Mesodermal cell (in vitro differentiated cells): Measurements from ENCODE around the gene CASP12.

Source experiments
- H3K27ac ChIP-seq: 2 replicates; pipeline ENCODE4 v1.7.0; 2013; ENCODE audit warnings: mild to moderate bottlenecking, low read depth, low read length, moderate library complexity; ENCODE audit not compliant: severe bottlenecking
- H3K36me3 ChIP-seq: 2 replicates; pipeline ENCODE4 v1.7.1; 2013; ENCODE audit warnings: mild to moderate bottlenecking, low read length, moderate library complexity; ENCODE audit not compliant: control insufficient read depth, insufficient read depth
- H3K4me1 ChIP-seq: one replicate; pipeline ENCODE4 v1.7.1; 2013; ENCODE audit warnings: mild to moderate bottlenecking, low read length; ENCODE audit not compliant: insufficient read depth, control insufficient read depth, poor library complexity, severe bottlenecking
- H3K4me3 ChIP-seq: 2 replicates; pipeline ENCODE4 v1.7.0; 2013; ENCODE audit warnings: low read length, control low read depth, mild to moderate bottlenecking; ENCODE audit not compliant: insufficient read depth, poor library complexity, severe bottlenecking; ENCODE audit errors: extremely low read depth
- H3K9me3 ChIP-seq: 2 replicates; pipeline ENCODE4 v1.7.1; 2013; ENCODE audit warnings: mild to moderate bottlenecking, low read length, moderate library complexity; ENCODE audit not compliant: control insufficient read depth
- WGBS, 2 experiments: methylation state at CpG; one replicate each; pipeline ENCODE4 v1.1.5; 2013; ENCODE audit warnings: missing lambda C conversion rate in 2 of 2; ENCODE audit not compliant: insufficient coverage in 2 of 2; 5-methylcytosine and 5-hydroxymethylcytosine counted together

CASP12 gene

DNA sequence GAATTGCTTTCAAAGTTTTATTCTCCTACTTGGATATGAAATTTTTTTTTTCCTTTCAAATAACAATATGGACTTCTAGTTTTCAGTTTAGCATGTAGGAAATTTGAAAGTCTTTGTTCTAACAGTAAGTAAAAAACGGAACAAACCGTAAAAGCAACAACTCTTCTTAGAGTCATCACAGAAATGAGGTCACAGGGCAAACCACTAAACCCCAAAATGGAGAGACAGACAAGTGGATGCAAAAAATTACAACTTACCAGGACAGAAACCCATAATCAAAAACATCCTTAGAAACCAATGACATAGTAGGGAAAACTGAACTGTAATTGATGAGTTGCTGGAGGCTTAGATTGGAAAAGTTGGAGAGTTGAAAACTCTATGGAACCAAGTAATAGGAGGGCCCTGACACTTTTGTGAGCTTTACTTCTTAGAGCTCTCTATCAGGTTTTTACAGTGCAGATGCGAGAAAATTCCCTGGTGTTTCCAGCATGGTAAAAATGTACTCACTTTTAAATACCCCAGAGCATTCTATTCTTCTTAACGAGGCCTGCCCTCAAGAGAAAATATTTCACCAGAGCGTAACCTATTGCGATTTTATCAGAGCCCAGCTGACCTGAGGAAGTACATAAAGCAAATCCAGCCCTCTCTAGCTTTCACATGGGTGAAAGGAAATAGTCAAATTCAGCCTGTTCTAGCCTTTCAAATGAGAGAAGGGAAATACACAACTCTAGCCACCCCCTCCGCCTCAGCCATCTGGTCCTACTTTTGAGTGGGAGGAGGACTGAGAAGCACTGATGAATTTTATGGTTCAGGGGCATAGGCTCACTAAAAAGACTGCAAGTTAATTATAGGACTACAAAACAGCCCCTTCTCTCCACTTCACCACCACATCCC, 39.1 kb downstream of the CASP12 start:
- H3K9me3 ChIP-seq, result peaks cover 2% of the 10 kb centered on the region
- no peak overlapping the region for H3K4me3 ChIP-seq
- H3K4me1 ChIP-seq, result no peaks in the 10 kb centered on the region
- no peak overlapping the region for H3K27ac ChIP-seq
- H3K36me3 ChIP-seq, result no peaks in the 10 kb centered on the region
- WGBS, 2 experiments, result 94 to 95% methylated on average over 4 of the region's 7 CpGs

DNA sequence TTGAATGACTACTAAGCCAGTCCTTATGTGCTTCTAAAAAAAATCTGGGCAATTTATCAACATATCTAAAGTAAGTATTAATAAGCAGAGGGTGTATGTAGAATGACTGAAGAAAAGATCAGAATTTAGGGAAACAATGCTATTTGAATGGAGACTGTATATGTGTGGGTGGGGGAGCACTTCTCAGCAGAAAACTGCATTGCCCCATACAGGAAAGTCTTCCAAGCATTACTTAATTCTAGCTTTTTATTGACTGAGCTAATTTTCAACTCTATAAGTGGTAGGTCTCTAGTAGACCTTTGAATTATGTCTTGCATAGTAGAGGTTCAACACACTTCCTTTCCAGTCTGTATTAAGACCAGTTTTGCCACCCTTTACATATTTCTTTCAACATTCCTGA, 41.7 kb downstream of the CASP12 start:
- Histone ChIP-seq H3K4me1 (no peaks in the 10 kb centered on the region), H3K27ac (no peak overlapping the region), H3K4me3 (no peak overlapping the region), H3K36me3 (no peaks in the 10 kb centered on the region), H3K9me3 (no peaks in the 10 kb centered on the region)

GRCh38 chr11:104855965-104856364, 42.3 kb downstream of the CASP12 start:
- no peaks in the 10 kb centered on the region for H3K36me3 ChIP-seq
- no peak overlapping the region for H3K4me3 ChIP-seq
- no peaks in the 10 kb centered on the region for H3K9me3 ChIP-seq
- WGBS, 2 experiments, result no CpG with 5 or more reads among the region's 2 CpGs
- H3K4me1 ChIP-seq, result no peaks in the 10 kb centered on the region
- H3K27ac ChIP-seq, result no peak overlapping the region

- Histone ChIP-seq H3K27ac (no peak overlapping the region), H3K36me3 (no peaks in the 10 kb centered on the region), H3K4me1 (no peaks in the 10 kb centered on the region), H3K4me3 (no peak overlapping the region), H3K9me3 (no peaks in the 10 kb centered on the region)
- 100% methylated on average over 1 of the region's 3 CpGs; no CpG with 5 or more reads in 1 of the 2 experiments for WGBS, 2 experiments
Observed at GRCh38 chr11:104853276-104853675, 45.0 kb downstream of the CASP12 start.

GRCh38 chr11:104852811-104853210, 45.4 kb downstream of the CASP12 start:
- Histone ChIP-seq H3K27ac (no peak overlapping the region), H3K9me3 (no peaks in the 10 kb centered on the region), H3K36me3 (no peaks in the 10 kb centered on the region), H3K4me1 (no peaks in the 10 kb centered on the region), H3K4me3 (no peak overlapping the region)
- 67 to 100% methylated on average over 1 of the region's 1 CpG for WGBS, 2 experiments

GRCh38 chr11:104846216-104846615, 52.0 kb downstream of the CASP12 start:
- 92% methylated on average over 2 of the region's 3 CpGs; no CpG with 5 or more reads in 1 of the 2 experiments for WGBS, 2 experiments
- Histone ChIP-seq H3K36me3 (no peaks in the 10 kb centered on the region), H3K4me1 (no peaks in the 10 kb centered on the region), H3K4me3 (no peak overlapping the region), H3K9me3 (no peaks in the 10 kb centered on the region), H3K27ac (no peak overlapping the region)

- no peak overlapping the region for H3K4me3 ChIP-seq
- no peaks in the 10 kb centered on the region for H3K4me1 ChIP-seq
- no peaks in the 10 kb centered on the region for H3K9me3 ChIP-seq
- WGBS, 2 experiments, result no CpG with 5 or more reads among the region's 1 CpG
- H3K36me3 ChIP-seq, result no peaks in the 10 kb centered on the region
- H3K27ac ChIP-seq, result no peak overlapping the region
Observed at GRCh38 chr11:104844451-104844850, 53.8 kb downstream of the CASP12 start.

DNA sequence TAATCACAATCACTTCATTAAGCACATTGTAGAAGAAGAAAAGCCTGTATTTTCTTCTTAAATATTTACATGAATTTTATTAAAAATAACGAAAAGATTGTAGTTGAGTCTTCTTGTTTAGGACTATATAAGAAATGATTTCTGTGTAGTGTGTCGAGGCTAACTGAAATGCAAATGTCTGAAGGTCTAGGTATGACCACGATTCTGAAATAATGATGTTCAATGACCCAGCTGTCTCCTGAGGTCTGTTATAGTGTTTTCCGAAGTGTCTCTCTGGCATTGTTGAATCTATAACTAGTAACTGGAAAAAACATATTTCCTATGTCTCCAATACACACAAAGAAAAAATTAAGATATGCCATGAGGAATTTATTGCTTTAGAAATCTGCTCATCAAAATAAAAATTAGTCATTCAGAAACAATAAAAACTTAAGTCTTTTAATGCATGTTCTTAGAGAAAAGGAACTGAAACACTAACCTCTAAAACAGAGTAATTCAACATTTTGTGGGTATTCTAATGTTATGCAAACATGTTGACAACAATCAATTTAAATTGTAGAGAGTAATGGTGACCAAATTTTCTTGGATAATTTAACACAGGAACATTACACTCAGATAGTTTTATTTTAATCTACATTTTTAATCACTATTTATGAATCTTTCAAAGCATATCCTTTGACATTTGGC, 55.0 kb downstream of the CASP12 start:
- H3K4me1 ChIP-seq, result no peaks in the 10 kb centered on the region
- 70 to 85% methylated on average over 2 of the region's 4 CpGs for WGBS, 2 experiments
- no peaks in the 10 kb centered on the region for H3K9me3 ChIP-seq
- no peaks in the 10 kb centered on the region for H3K36me3 ChIP-seq
- no peak overlapping the region for H3K4me3 ChIP-seq
- no peak overlapping the region for H3K27ac ChIP-seq

DNA sequence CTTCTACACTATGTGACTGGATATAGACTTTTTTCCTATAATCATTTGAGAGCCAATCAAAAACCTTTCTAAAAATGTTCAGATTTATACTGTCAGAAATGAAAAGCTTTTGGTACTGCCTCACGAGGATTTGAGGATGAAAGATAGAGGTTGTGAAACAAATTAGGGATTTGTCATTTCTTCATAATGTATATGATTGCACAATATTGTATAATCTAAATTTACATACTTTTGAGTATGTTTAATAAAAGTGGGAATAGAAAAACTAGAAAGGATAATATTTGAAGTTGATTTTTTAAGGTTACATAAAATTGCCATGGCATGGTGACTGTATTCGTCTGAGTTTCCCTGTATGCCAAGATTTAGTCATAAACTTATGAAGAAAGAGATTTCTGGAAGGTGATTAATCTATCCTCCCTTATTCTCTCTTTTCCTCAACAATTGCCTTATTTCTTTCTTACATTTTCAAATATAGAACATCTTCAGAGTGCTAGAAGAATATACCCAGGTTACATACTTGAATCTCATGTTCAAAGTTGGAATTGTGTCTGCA, 56.2 kb downstream of the CASP12 start:
- WGBS, 2 experiments, result no CpG with 5 or more reads among the region's 2 CpGs
- H3K36me3 ChIP-seq, result no peaks in the 10 kb centered on the region
- no peak overlapping the region for H3K4me3 ChIP-seq
- no peaks in the 10 kb centered on the region for H3K4me1 ChIP-seq
- no peaks in the 10 kb centered on the region for H3K9me3 ChIP-seq
- no peak overlapping the region for H3K27ac ChIP-seq

GRCh38 chr11:104841185-104841584, 57.1 kb downstream of the CASP12 start:
- H3K9me3 ChIP-seq, result no peaks in the 10 kb centered on the region
- no peaks in the 10 kb centered on the region for H3K36me3 ChIP-seq
- H3K4me1 ChIP-seq, result no peaks in the 10 kb centered on the region
- no peak overlapping the region for H3K4me3 ChIP-seq
- no peak overlapping the region for H3K27ac ChIP-seq
- WGBS, 2 experiments, result 57 to 82% methylated on average over 1 of the region's 1 CpG
